Astrocyte (in vitro differentiated cells and primary cell): ENCODE data around the gene NME1.

ENCODE experiments used
- EZH2 ChIP-seq: IDR thresholded peaks from 2 replicates; pipeline ENCODE4 v1.6.1; 2012; ENCODE audit warnings: mild to moderate bottlenecking, low read length, inconsistent platforms; ENCODE audit not compliant: insufficient read depth
- TF ChIP-seq, protein P1 (sequence below): IDR thresholded peaks from 2 replicates; pipeline ENCODE4 v1.5.1; 2011; ENCODE audit warnings: low read depth, mild to moderate bottlenecking, inconsistent platforms, low read length, moderate library complexity; ENCODE audit not compliant: insufficient read depth

DNA sequence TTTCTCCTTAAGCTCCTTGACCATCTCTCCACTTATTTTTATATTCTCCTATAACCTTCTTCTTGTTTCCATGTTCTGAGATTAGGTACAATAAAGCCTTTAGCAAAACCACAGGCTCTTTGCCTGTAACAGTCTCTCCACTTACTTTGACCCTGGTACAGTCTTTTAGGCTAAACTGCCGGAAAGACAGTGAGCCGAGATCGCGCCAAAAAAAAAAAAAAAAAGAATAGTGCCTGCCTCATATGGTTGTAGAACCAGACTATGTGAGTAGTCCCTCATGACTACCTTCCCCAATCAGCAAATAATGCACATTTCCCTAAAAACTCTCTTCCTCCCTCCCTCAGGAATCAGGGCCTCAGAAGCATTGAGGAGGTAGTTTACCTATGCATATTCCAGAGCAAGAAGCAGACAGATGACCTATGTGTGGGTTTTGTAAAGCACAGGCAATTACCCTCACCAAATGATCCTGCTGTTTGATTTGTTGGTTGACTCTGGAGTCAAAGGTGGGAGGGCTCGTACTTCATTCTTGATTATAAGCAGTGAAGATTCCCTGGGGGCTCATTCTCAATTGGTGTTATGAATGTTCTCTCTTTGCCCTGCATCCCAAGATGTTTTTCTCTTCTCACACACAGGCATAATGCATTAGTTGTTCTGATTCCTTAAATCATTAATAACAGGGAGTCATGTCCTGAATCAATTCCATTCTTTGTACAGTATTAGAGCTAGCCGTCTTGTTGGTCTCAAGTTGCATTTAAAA lies 8.9 kb upstream of the NME1 start:
- TF ChIP-seq, protein P1, sequence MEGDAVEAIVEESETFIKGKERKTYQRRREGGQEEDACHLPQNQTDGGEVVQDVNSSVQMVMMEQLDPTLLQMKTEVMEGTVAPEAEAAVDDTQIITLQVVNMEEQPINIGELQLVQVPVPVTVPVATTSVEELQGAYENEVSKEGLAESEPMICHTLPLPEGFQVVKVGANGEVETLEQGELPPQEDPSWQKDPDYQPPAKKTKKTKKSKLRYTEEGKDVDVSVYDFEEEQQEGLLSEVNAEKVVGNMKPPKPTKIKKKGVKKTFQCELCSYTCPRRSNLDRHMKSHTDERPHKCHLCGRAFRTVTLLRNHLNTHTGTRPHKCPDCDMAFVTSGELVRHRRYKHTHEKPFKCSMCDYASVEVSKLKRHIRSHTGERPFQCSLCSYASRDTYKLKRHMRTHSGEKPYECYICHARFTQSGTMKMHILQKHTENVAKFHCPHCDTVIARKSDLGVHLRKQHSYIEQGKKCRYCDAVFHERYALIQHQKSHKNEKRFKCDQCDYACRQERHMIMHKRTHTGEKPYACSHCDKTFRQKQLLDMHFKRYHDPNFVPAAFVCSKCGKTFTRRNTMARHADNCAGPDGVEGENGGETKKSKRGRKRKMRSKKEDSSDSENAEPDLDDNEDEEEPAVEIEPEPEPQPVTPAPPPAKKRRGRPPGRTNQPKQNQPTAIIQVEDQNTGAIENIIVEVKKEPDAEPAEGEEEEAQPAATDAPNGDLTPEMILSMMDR, result no peak
- no peak for TF ChIP-seq EZH2
